HG03432 (cell line): ENCODE measurements around the gene TNS1.

Source experiments
- ATAC-seq: cut with Tn5 transposase; IDR thresholded peaks from one replicate; pipeline ENCODE4 v1.9.1; 2021; ENCODE audit warnings: mild to moderate bottlenecking, moderate library complexity; ENCODE audit not compliant: unreplicated experiment

The TNS1 gene

DNA sequence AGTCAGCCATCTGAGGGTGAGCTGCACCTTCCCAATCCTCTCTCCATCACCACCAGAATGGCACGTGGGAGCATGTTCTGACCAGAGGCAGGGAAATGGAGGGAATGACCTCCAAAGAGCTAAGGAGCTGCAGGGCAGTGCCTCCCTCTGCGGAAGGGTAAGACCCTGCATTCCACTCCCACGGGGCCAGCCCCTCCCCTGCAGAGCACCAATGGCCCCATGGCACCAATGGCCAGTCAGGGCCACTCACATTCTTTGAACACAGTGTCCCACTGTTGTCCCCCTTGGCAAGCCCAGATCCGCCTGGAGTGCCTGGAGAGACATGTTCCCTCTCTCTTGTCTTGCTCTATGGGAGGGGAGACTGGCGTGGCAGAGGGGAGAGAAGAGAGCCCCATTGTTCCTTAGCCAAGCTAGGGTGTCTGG, 164.4 kb downstream of the TNS1 start:
- ATAC-seq = no peak

DNA sequence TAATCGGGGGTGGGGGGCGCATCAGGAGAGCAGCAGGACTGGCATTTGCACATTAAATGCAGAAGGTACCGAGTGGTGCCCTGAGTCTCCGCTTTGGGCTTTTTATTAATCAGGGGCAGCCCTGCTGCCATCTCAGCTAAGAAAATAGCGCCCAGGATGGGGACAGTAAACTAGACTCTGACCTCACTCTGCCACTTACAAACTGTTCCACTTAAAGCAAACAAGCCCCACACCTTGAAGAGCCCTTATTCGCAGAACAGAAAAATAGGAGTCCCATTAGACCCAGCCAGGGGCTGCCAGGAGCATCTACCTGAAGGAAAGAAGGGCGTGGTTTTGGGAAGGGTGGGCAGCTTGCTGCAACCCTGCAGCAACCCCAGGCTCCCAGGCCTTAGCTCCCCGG, 165.3 kb downstream of the TNS1 start:
- no peak for ATAC-seq

DNA sequence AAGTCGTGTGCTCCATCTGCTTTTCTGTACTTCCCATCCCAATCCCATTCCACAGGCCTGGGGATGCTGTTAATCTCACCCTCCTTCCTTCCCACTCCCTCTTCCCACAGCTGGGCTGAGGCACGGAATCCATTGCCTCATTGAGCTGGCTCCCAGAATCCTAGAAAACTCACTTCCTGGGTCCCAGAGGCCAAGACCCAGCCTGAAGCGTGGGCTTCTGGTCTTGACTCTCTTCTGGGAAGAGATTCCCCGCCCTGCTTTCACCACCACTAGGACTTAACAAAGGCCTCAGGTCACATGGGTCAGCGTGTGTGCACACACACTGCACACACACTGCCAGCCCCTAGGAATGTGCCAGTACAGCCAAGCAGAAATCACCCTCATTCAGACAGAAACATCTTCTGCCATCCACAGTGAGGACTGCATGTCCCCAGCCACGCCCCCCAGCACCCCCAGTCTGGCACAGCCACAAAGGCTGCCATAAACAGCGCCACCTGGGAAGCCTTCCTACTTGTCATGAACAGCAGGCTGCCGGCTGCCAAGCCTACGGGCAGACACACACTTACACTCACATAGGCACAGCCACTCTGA, 165.8 kb downstream of the TNS1 start:
- no peak for ATAC-seq

DNA sequence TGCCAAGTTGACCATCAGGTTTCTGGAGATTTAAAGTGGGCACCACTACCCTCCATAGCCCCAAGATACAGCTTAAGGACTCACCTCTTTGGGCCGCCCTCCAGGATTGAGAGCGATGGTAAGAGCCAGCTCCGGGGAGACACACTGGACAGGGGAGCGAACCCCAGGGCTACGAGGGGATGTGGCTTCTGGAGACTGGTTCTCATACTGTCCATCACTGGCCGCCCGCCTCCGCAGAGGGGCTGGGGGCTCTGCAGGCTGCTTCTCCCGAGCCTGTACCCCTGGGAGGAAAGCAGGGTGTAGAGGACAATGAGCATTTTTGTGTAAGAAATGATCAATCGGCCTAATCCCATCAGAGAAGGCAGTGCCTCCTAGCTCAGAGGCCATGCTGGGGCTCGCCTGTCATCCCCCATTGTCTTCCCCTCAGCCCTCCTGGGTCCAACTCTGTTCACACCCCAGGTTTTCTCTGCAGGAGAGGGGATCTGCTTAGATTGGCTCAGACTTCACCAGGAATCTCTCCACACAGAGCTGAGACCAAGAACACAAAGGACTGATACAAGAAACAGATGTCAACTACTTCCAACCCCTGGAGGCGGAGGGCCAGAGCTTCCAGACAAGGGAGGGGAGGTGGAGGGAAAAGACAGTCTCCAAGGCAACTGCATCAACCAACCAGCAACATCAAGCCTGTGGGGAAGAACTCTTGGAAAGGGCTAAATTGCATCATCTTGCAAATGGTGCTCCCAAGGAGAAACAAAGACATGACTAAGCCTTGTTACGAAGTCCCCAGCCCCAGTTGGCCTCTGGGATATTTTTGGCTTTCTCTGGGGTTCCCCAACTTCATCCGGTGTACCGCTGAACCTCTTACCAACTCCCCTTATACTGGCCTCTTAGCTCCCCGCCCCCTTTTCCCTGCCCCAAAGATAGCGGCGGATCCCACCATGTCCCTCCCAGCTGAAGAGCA, 166.6 kb downstream of the TNS1 start:
- no peak for ATAC-seq

DNA sequence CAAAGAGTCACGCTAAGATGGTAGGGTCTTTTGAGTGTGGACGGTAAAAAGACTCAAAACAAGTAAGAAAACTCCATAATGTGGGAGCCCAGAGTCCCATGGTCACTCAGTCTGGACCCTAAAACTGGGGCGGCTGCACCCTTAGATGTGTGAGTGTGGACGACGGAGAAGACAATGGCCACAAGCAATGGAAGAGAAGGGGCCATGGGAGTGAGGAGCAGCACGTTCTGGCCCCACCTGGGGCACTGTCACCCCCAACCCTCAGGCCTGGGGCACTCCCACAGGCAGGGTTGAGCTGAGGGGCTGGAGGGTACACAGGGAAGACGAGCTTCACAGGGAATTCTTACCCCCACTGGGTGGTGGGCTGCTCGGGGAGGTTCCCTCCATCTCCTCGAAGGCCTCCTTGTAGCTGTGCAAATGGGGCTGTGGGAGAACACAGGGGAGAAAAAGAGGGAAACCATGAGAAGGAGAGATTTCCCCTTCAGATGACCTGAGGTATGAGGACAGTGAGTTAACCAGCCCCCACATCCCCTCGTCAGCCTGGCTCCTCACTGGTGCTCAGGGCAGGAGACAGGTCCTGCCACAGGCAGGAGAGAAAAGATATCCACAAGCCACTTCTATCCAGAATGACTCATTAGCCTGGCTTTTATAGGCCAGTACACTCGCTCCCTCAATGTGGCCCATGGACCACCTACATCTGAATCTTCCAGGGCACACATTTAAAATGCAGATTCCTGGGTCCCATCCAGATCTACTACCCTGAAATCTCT, 167.9 kb downstream of the TNS1 start:
- ATAC-seq = no peak

- no peak for ATAC-seq
Measured at GRCh38 chr2:217834057-217834620, 168.7 kb downstream of the TNS1 start.

- ATAC-seq = no peak
Measured at GRCh38 chr2:217833439-217833838, 169.4 kb downstream of the TNS1 start.

DNA sequence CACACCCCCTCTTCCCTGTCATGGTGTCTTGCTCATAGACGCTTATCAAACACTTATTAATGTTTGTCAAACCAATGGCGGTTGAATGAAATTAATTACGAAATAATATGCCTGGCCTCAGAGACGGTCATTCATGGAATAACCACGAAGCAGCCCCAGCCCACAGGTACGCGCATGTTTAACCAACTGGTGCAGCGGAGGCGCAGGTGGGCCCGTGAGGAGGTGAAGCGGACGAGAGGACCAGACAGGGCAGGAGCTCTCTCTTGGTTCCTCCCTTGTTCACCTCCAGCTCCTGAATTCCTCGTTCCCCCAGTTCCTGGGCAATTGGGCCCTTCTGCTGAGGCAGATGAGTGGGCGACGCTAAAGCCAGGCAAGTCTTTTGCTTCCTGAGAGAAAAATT, 169.8 kb downstream of the TNS1 start:
- no peak for ATAC-seq

DNA sequence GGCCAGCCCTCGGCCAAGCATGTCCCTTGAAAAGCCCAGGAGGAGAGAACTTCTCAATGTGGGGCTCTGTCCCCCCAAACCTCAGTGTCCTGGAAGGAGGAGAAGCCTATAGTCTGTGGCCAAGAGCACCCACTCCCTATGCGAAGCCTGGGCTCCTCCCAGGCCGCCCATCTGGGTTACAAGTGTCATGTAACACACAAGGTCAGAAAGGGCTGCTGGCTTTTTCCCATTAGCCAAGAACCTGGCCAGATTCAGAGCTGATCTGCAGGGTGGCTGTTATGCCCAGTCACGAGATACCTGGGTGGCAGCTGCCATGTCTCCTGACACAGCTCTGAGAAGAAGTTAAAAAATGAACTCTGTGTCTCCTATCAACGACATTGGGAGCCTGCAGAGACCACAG, 170.7 kb downstream of the TNS1 start:
- ATAC-seq = no peak

DNA sequence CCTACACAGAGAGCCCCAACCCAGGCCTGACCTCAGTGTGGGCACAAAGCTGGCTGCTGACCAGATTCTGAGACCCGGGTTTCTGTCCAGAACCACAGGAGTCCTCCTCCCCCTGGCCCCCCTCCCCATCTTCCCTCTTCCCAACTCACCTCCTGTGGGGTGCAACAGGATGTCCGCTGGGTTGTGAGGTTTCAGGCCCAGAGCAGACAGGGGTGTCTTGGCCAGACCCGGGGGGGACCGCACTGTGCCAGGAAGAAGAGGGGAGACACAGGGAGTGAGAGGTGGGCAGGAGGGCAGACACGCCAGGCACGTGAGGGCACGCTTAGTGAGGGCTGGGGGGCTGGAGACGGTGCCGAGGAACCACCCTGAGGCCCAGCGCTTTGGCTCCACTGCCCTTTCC, 171.5 kb downstream of the TNS1 start:
- no peak for ATAC-seq

GRCh38 chr2:217830807-217831206, 172.0 kb downstream of the TNS1 start:
- ATAC-seq = no peak

GRCh38 chr2:217830061-217830460, 172.7 kb downstream of the TNS1 start:
- no peak for ATAC-seq

- ATAC-seq = no peak
Measured at GRCh38 chr2:217829420-217829819, 173.4 kb downstream of the TNS1 start.

DNA sequence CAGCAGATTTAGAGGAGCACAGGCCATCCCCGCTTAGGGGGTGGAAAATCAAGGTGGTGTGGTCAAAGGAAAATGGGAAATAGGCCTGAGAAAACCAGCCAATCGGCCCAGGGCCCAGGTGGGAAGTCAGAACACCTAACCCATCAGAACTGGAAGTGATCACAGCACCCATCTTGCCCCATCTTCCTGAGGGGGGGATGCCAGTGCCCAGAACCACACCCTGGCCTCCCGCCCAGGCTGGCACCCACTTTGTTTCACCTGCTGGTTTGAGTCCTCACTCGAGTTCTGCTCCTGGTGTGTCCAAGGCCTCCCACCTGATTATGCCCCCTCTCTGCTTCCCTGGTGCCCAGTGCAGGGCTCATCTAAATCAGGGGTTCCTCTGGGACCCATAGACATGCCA, 174.5 kb downstream of the TNS1 start:
- no peak for ATAC-seq

DNA sequence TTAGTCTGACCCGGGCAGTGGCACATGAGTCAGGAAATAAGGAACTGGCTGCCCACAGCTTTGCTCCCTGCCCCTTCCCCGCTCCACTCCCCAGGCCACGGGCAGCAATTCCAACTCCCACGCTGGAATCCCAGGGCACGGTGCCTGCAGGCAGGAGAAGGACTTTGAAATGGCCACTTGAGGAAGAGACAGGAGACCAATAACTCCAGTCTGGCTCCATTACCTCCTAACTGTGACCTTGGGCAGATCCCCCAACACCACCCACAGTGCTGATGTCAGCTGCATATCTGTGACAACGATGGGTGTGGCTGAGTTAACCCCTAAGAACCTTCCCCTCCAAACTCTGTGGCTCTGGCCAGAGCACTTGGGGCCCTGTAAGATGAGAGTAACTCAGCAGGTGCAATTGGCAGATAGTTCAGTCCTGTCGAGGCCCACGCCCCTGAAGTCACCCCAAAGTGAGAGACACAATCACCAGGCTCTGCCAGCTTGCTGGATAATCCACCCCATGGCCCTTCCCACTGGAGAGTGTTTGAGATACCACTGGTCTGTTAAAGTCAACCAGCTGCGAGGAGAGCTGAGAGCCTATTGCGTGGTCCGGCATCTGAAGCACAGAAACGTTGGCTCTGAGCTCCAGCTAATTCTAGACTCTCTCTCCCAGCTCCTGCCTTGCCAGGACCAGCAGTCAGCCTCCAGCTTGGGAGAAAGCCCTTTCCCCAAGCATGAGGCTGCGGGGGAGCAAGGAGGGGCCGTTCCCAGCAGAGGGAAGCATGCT, 175.2 kb downstream of the TNS1 start:
- no peak for ATAC-seq

DNA sequence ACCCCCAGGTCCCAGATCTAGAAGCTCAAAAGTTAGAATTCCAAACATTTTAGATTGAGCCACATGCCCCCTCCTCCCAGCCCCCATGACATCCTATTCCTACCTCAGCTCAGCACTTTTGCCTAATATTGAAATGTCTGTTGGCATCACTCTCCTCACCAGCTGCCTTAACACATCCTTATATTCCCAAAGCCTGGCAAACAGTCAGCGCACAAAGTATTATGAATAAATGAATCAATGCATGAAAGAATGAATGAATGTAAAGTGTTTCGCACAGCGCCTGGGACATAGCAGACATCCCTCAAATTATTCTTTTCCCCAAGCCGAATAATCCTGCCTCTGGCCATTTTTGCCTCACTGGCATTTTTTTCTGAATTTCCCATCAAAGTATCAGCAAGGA, 175.8 kb downstream of the TNS1 start:
- no peak for ATAC-seq

DNA sequence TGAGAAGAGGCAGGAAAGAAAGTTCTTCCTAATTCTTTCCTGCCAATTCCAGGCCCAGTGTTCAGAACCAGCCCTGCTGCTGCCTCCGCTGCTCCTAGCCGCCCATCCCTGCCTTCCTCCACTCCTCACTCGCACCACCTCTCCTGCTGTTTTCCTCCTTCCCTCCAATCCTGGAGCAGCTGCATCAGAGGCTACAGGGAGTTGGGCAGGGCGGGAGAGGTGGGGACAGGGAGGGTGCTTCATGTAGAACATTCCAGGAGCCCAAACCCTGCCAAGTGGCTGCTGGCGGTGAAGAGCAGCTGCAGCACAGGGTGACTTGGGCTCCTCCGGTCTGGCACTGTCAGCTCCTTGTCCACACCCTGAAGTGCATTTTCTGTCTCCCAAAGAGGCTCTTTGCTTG, 176.3 kb downstream of the TNS1 start:
- no peak for ATAC-seq

- no peak for ATAC-seq
Measured at GRCh38 chr2:217825469-217826235, 177.1 kb downstream of the TNS1 start.

DNA sequence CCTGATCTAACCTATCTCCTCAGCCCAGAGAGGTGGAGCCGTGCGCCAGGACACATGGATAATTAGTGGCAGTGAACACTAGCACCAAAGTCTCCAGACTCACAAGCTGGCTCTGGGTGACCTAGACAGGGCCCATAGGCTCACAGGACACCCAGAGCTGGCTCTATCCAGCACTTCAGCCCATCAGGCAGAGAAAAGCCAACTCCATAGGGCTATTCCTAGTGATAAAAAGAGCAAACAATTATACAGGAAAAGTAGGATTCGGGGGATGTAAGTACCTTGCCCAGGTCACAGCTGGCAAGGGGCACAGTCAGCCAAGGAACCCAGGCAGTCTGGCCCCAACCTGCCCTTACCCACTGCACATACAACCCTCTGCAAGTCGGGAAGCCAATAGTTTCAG, 178.6 kb downstream of the TNS1 start:
- ATAC-seq = no peak

GRCh38 chr2:217823626-217824025, 179.2 kb downstream of the TNS1 start:
- ATAC-seq = no peak
